ENCODE data around the gene USP34. TPM values are rescaled to one million over a fixed set of nuclear protein-coding genes. Genes with fewer than 3 reads are reported as not detected.

USP34 gene
- total and polyA plus RNA-seq, 2 experiments from 2014 or later = 42.4 to 94.5 TPM

DNA sequence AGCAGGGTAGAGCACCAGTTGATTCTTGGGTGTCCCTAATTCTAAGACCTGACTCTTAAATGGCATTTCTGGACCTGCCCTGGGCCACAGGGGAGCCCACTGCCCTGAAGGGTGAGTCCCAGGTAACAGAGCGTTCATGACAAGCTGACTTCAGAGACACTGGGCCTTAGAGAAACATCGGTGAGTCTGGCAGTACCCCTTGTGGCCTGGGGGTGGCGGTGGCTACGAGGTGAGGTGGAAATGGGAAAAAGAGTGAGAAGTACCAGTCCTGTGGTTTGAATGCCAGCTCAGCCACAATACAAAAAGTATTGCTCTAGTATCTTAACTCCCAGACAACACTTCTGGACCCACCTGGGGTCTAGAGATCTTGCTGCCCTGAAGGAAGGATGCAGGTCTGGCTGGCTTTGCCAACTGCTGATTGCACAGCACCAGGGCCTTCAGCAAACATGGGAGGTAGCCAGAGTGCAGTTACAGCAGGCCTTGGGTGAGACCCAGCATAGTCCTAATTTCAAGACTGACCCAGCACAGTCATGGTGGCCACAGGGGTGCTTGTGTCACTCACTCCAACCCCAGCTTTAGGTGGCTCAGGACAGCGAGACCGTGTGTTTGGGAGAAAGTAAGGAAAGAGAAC lies 44.5 kb downstream of the USP34 start:
- peak; percentile 62 for TF ChIP-seq CTCF (IDR thresholded peaks at IDR 0.05; ENCODE audit: low read depth, low read length)
- H3K4me1 ChIP-seq (ENCODE audit: low read depth) = peaks cover 22% of the 10 kb centered on the region
- peak overlapping the region; percentile 73 for H3K27ac ChIP-seq
- H3K9me3 ChIP-seq (ENCODE audit: low read depth) = no peaks in the 10 kb centered on the region
- no peaks in the 10 kb centered on the region for H3K27me3 ChIP-seq
- H3K36me3 ChIP-seq = no peaks in the 10 kb centered on the region
- DNase-seq (ENCODE audit: low read depth in 1 of 2, low spot score in 1 of 2) = peak; percentile 42 to 53
- no peak overlapping the region for H3K4me3 ChIP-seq

- peak in 1 of 2 donors; percentile 20 for DNase-seq (ENCODE audit: low read depth in 1 of 2, low spot score in 1 of 2)
- H3K4me1 ChIP-seq (ENCODE audit: low read depth) = peaks cover 24% of the 10 kb centered on the region
- H3K9me3 ChIP-seq (ENCODE audit: low read depth) = no peaks in the 10 kb centered on the region
- H3K27ac ChIP-seq = peak overlapping the region; percentile 73
- no peaks in the 10 kb centered on the region for H3K36me3 ChIP-seq
- no peak for TF ChIP-seq CTCF (IDR thresholded peaks at IDR 0.05; ENCODE audit: low read depth, low read length)
- no peaks in the 10 kb centered on the region for H3K27me3 ChIP-seq
- H3K4me3 ChIP-seq = no peak overlapping the region
Observed at GRCh38 chr2:61425605-61426155, 45.2 kb downstream of the USP34 start.

- Histone ChIP-seq H3K4me3 (no peak overlapping the region), H3K36me3 (peaks cover 7% of the 10 kb centered on the region), H3K27me3 (no peaks in the 10 kb centered on the region), H3K9me3 (ENCODE audit: low read depth) (no peaks in the 10 kb centered on the region), H3K27ac (no peak overlapping the region), H3K4me1 (ENCODE audit: low read depth) (peaks cover 24% of the 10 kb centered on the region)
- no peak for TF ChIP-seq CTCF (IDR thresholded peaks at IDR 0.05; ENCODE audit: low read depth, low read length)
- DNase-seq (ENCODE audit: low read depth in 1 of 2, low spot score in 1 of 2) = peak in 1 of 2 donors; percentile 43
Observed at GRCh38 chr2:61423714-61424113, 47.2 kb downstream of the USP34 start.

DNA sequence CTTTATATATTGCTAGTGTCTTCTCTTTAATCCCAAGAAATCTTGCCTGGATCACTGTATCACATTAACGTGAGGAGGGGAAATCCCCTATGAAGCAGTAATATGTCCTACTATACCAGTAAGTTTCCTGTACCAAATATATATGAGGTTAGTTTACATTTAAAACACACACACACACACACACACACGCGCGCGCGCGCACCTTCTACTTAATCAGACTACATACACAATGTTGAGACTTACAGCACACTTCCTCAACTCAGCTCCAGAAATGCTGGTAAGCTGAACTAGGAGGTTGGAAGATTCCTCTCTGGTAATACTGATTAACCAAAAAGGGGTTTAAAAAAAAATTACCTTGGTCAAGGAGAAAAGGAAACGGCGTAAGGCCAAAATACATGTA lies 49.3 kb downstream of the USP34 start:
- Histone ChIP-seq H3K4me1 (ENCODE audit: low read depth) (peaks cover 24% of the 10 kb centered on the region), H3K27ac (no peak overlapping the region), H3K36me3 (peaks cover 7% of the 10 kb centered on the region), H3K27me3 (no peaks in the 10 kb centered on the region), H3K9me3 (ENCODE audit: low read depth) (no peaks in the 10 kb centered on the region), H3K4me3 (no peak overlapping the region)
- TF ChIP-seq CTCF (IDR thresholded peaks at IDR 0.05; ENCODE audit: low read depth, low read length) = no peak
- no peak for DNase-seq (ENCODE audit: low read depth in 1 of 2, low spot score in 1 of 2)

- H3K36me3 ChIP-seq = peaks cover 7% of the 10 kb centered on the region
- H3K4me3 ChIP-seq = no peak overlapping the region
- H3K9me3 ChIP-seq (ENCODE audit: low read depth) = no peaks in the 10 kb centered on the region
- no peak overlapping the region for H3K27ac ChIP-seq
- peaks cover 18% of the 10 kb centered on the region for H3K4me1 ChIP-seq (ENCODE audit: low read depth)
- DNase-seq (ENCODE audit: low read depth in 1 of 2, low spot score in 1 of 2) = no peak
- H3K27me3 ChIP-seq = no peaks in the 10 kb centered on the region
- no peak for TF ChIP-seq CTCF (IDR thresholded peaks at IDR 0.05; ENCODE audit: low read depth, low read length)
Observed at GRCh38 chr2:61420991-61421544, 49.8 kb downstream of the USP34 start.
